Stomach smooth muscle (tissue), 2 donors: ENCODE measurements around the gene ORAI2.

ENCODE experiments used
- H3K27ac ChIP-seq: one replicate; pipeline ENCODE4 v1.7.0; 2013; ENCODE audit warnings: mild to moderate bottlenecking, low read length, inconsistent platforms
- H3K27me3 ChIP-seq, 2 donors: one replicate each; pipeline ENCODE4 v1.7.0; 2013; ENCODE audit warnings: low read length in 2 of 2; ENCODE audit not compliant: insufficient read depth in 2 of 2, control insufficient read depth in 1 of 2
- H3K36me3 ChIP-seq, 2 donors: one replicate each; pipeline ENCODE4 v1.7.0; 2013; ENCODE audit warnings: low read length in 2 of 2; ENCODE audit not compliant: control insufficient read depth in 2 of 2, insufficient read depth in 2 of 2
- H3K4me1 ChIP-seq: one replicate; pipeline ENCODE4 v1.7.0; 2013; ENCODE audit warnings: low read length; ENCODE audit not compliant: control insufficient read depth, insufficient read depth
- H3K4me3 ChIP-seq, 2 donors: one replicate each; pipeline ENCODE4 v1.7.0; 2013; ENCODE audit warnings: low read length in 2 of 2
- H3K9ac ChIP-seq, 2 donors: one replicate each; pipeline ENCODE4 v1.7.0; 2013; ENCODE audit warnings: low read length in 2 of 2, mild to moderate bottlenecking in 1 of 2
- H3K9me3 ChIP-seq, 2 donors: one replicate each; pipeline ENCODE4 v1.7.0; 2013; ENCODE audit warnings: low read length in 2 of 2; ENCODE audit not compliant: control insufficient read depth in 2 of 2
- donor health status: healthy.
- donor health status: Pancreatic carcinoma.

Gene ORAI2

DNA sequence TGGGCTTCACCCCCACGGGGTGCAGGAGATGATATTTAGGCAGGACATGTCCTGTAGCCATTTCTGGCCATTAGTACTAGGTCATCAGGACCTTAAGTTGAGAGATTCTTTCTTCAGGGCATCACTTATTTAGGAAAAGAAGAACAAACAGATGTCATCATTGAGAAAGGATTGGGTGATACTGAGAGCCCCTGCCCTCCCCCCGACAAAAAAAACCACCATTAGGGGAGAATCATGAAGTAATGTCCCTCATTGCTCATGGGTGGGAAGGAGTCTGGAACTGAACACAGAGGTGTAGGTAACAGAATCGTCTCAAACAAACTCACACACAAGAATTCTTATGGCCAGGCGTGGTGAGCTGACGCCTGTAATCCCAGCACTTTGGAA, 6.4 kb upstream of the ORAI2 start:
- H3K4me3 ChIP-seq, result no peak overlapping the region
- H3K27me3 ChIP-seq, result no peaks in the 10 kb centered on the region
- H3K9ac ChIP-seq, result no peak overlapping the region
- H3K9me3 ChIP-seq, result no peaks in the 10 kb centered on the region
- H3K4me1 ChIP-seq, result no peaks in the 10 kb centered on the region
- H3K36me3 ChIP-seq, result peaks cover 5 to 13% of the 10 kb centered on the region in 2 donors
- peak overlapping the region; percentile 18 for H3K27ac ChIP-seq

DNA sequence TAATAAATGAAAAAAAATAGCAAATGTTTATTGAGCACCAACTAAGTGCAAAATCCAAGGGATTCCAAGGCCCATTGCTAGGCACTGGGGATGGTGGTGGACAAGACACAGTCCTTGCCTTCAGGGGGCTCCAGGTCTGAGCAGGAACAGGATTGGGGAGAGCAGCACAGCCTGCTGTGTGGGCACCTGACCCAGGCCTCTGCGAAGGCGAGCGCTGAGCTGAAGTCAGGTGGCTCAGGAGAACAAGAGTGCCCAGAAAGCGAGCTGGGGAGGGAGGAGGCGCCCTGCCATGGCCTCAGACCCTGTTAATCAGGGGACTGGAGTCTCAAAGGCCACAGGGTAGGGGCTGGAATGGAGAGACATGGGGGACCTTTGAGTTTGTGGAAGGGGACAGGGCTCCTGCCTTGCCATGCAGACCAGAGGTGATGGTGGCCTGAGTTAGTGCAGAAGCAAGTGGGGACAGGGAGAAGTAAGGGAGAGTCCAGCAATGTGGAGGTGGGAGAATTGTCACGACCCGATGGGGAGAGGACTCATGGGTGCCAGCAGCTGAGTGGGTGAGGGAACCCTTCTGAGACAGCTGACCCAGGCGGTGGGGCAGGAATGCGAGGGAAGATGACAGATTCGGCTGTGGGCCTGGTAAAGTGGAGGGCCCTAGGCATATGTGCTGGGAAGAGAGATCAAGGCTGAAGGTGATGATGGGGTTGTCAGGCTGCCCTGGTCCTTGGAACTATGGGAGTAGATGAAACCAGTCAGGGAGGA, 4.1 kb upstream of the ORAI2 start:
- Histone ChIP-seq H3K9ac (no peak overlapping the region), H3K27me3 (no peaks in the 10 kb centered on the region), H3K9me3 (no peaks in the 10 kb centered on the region), H3K4me1 (peaks cover 10% of the 10 kb centered on the region), H3K36me3 (peaks cover 5 to 13% of the 10 kb centered on the region in 2 donors), H3K4me3 (no peak overlapping the region), H3K27ac (no peak overlapping the region)

DNA sequence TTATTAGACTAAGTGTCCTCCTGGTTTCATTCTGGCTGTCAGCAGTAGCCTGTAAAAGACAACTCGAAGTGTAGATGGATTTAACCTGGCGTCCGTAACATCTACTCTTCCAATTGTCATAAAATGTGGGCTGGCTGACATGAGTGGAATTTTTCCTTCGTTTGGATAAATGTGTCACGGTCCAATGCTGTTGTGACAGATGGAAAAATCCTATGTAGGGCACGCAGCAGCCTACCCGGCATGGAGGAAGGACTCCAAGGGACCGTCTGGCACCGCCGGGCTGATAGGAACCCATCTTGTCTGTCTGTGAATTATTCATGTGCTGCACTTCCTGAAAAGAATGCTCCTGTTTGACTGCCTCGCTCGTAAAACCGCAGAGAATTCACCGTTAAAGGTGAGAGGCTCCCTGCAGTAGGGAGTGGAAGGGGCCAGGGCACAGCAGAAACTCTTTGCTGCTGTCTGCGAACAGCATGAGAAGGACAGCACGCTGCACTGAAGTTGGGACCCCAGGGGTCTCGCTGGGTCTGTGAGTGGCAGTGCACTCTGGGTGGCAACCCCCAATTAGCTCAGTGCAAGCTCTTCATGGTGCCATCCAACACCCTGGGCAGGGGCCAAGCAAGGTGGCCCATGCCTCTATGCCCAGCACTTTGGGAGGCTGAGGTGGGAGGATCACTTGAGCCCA, 1.6 kb upstream of the ORAI2 start:
- peaks cover 0 to 1% of the 10 kb centered on the region in 2 donors for H3K36me3 ChIP-seq
- H3K9me3 ChIP-seq, result no peaks in the 10 kb centered on the region
- H3K27me3 ChIP-seq, result no peaks in the 10 kb centered on the region
- peaks cover 12% of the 10 kb centered on the region for H3K4me1 ChIP-seq
- no peak overlapping the region for H3K4me3 ChIP-seq
- H3K9ac ChIP-seq, result no peak overlapping the region
- no peak overlapping the region for H3K27ac ChIP-seq

DNA sequence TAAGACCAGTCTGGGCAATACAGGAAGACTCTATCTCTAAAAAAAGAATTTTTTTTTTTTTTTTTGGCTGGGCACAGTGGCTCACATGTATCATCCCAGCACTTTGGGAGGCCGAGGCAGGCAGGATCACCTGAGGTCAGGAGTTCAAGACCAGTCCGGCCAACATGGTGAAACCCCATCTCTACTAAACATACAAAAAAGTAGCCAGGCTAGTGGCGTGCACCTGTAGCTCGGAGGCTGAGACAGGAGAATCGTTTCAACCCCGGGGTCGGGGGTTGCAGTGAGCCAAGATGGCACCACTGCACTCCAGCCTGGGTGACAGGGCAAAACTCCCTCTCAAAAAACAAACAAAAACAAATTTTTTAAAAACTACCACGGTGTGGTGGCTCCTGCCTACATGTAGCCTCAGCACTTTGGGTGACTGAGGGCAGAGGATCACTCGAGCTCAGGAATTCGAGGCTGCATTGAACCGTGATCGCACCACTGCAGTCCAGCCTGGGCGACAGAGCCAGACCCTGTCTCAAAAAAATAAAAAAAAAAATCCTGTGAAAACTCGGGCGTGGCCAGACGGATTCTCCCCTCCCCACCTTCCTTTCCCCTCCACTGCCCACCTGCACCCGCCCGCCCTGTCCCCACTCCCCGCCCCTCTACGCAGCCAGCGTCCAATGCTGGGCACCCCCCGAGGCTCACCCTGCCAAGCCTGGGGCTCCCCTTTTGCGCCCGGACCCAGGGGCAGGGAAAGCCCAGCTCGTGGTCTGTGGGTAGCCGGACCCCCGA, 745 bp upstream of the ORAI2 start:
- Histone ChIP-seq H3K27me3 (no peaks in the 10 kb centered on the region), H3K9ac (peak overlapping the region in 1 of 2 donors; percentile 42), H3K4me3 (peak overlapping the region; percentile 49 to 74), H3K36me3 (no peaks in the 10 kb centered on the region), H3K9me3 (no peaks in the 10 kb centered on the region), H3K27ac (no peak overlapping the region), H3K4me1 (peaks cover 12% of the 10 kb centered on the region)

DNA sequence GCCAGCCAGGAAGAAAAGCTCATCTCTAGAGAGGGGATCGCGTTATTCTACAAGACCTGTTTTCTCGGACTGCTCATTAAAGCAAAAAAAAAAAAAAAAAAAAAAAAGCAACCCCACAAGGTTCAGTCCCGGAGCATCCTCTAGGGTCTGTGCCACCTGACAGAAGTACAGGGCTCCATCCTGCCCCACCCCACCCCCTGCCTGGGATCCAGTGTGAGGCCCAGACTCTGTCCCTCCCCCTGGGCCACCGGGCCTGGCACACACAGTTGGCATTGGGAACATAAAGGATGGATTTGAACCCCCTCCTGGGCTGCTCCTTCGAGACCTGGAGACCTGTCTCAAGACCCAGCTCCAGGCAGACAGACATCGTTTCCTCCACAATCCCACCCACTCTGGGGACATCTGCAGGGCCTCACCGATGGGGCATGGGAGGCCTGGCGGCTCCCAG, 688 bp downstream of the ORAI2 start:
- no peaks in the 10 kb centered on the region for H3K27me3 ChIP-seq
- H3K36me3 ChIP-seq, result no peaks in the 10 kb centered on the region
- peak overlapping the region; percentile 64 to 74 for H3K4me3 ChIP-seq
- H3K27ac ChIP-seq, result no peak overlapping the region
- H3K9ac ChIP-seq, result peak overlapping the region; percentile 51 to 69
- H3K4me1 ChIP-seq, result peaks cover 12% of the 10 kb centered on the region
- no peaks in the 10 kb centered on the region for H3K9me3 ChIP-seq

DNA sequence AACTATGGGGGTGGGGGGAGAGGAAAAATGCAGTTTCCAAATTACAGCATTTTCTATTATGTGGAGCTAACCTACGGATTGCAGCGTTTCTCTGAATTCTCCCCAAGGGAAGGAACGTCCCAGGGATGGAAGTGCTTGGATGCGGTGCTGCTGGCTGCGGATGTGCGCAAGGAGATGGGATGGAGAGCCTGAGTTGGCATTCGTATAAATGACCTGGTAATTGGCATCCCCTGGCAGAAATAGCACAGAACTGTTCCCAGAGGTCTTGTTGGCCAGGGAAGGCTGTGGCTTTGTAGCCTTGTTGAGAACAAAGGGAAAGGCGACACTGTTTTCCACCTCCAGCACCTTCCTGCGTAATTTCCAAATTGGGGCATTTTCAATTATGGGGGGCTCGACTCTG, 2.7 kb downstream of the ORAI2 start:
- no peak overlapping the region for H3K27ac ChIP-seq
- H3K27me3 ChIP-seq, result no peaks in the 10 kb centered on the region
- no peaks in the 10 kb centered on the region for H3K9me3 ChIP-seq
- no peak overlapping the region for H3K4me3 ChIP-seq
- H3K4me1 ChIP-seq, result peaks cover 12% of the 10 kb centered on the region
- H3K36me3 ChIP-seq, result no peaks in the 10 kb centered on the region
- H3K9ac ChIP-seq, result no peak overlapping the region

DNA sequence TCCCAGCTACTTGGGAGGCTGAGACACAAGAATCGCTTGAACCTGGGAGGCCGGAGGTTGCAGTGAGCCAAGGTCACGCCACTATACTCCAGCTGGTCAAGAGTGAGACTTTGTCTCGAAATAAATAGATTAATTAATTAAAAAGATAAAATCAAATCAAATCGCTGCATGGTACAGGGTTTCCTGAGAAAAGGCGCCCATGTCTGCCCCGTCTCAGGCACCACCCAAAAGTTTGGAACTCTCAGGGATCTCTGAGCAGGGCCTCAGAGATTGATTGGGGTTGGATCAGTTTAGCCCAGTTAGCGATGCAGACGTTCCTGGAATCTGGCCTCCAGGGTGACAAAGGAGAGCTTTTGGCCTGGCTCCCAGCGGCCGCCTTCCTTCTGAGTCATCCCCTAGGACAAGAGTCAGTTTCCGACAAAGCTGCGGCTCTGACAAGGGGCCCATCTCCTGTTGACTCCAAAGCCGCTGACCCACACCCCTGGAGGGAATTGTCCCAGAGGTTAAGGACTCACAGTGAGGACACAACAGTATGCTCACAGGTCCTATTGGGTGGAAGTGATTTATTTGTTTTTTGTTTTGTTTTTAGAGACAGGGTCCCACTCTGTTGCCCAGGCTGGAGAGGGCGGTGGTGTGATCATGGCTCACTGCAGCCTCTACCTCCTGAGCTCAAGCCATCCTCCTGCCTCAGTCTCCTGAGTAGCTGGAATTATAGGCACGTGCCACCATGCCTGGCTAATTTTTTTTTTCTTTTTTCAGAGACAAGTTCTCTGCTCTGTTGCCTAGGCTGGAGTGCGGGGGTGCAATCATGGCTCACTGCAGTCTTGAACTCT, 6.8 kb downstream of the ORAI2 start:
- H3K4me3 ChIP-seq, result no peak overlapping the region
- H3K9ac ChIP-seq, result no peak overlapping the region
- no peaks in the 10 kb centered on the region for H3K27me3 ChIP-seq
- H3K27ac ChIP-seq, result no peak overlapping the region
- H3K4me1 ChIP-seq, result no peaks in the 10 kb centered on the region
- no peaks in the 10 kb centered on the region for H3K36me3 ChIP-seq
- H3K9me3 ChIP-seq, result no peaks in the 10 kb centered on the region

DNA sequence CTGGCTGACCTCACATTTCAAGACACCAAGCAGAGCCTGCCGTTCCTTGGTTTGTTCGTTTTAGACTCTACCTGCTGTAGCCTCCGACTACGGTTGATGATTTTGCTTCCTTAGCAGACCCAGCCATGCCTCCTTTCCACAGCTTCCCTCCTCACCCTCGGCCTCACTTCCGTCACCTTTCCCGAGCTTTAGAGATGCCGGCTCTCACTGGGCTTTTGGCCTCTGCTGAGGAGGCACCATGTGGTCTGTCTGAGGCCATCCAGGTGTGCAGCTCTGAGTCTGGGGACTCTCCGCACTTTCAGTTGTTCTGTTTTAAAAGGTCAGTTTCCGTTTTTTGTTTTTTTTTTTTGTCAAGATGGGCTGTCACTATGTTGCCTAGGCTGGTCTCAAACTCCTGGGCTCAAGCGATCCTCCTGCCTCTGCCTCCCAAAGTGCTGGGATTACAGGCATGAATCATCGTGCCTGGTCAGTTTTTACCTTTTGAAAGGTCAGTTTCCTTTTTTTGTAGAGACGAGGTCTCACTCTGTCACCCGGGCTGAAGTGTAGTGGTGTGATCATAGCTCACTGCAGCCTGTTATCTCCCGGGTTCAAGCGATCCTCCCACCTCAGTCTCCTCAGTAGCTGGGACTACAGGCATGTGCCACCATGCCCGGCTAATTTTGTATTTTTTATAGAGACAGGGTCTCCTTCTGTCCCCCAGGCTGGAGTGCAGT, 11.7 kb downstream of the ORAI2 start:
- H3K9me3 ChIP-seq, result no peaks in the 10 kb centered on the region
- no peak overlapping the region for H3K27ac ChIP-seq
- H3K9ac ChIP-seq, result no peak overlapping the region
- H3K36me3 ChIP-seq, result no peaks in the 10 kb centered on the region
- H3K27me3 ChIP-seq, result no peaks in the 10 kb centered on the region
- H3K4me1 ChIP-seq, result no peaks in the 10 kb centered on the region
- no peak overlapping the region for H3K4me3 ChIP-seq

DNA sequence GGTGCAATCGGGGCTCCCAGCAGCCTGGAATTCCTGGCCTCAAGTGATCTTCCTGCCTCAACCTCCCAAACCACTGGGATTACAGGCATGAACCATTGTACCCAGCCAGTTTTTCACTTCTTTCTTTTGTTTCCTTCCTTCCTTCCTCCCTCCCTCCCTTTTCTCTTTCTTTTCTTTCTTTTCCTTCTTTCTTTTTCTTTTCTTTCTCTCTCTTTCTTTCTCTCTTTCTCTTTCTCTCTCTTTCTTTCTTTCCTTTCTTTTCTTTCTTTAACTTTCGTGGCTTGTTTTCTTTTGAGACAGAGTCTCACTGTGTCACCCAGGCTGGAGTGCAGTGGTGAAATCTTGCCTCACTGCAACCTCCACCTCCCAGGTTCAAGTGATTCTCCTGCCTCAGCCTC, 12.3 kb downstream of the ORAI2 start:
- Histone ChIP-seq H3K9ac (no peak overlapping the region), H3K36me3 (no peaks in the 10 kb centered on the region), H3K27me3 (no peaks in the 10 kb centered on the region), H3K9me3 (no peaks in the 10 kb centered on the region), H3K4me1 (no peaks in the 10 kb centered on the region), H3K27ac (no peak overlapping the region), H3K4me3 (no peak overlapping the region)
